Stimulated activated CD8-positive, alpha-beta memory T cell treated with anti-CD3 and anti-CD28 coated beads, Interleukin-7, amount 100 ng/mL, for 24 hours (primary cell): ENCODE data around the gene MINDY3.
A peak's percentile ranks its signal among the peaks of the same experiment; 100 is the strongest.
"Not testable (repeated sequence)": the region's sequence is repeated elsewhere in the genome, so short reads cannot be mapped to it uniquely, and the experiment has no call there.

ENCODE experiments used
- DNase-seq: peaks from one replicate; pipeline ENCODE4 v3.0.0-alpha.2; 2020; ENCODE audit warnings: low read depth

Gene MINDY3

GRCh38 chr10:15859906-15860691 is at the start of gene MINDY3:
Gene MINDY3 (minus strand): TSS chr10:15860507. CDS start chr10:15860299, 208 bp downstream.
- peak; percentile 71 for DNase-seq

- no peak for DNase-seq
Observed at GRCh38 chr10:15901889-15902288, 41.6 kb upstream of the MINDY3 start.

GRCh38 chr10:15898046-15898445 is 37.7 kb upstream of the MINDY3 start:
- DNase-seq, result no peak

GRCh38 chr10:15897287-15897686 is 37.0 kb upstream of the MINDY3 start:
- no peak for DNase-seq

- no peak for DNase-seq
Observed at GRCh38 chr10:15896654-15897053, 36.3 kb upstream of the MINDY3 start.

DNA sequence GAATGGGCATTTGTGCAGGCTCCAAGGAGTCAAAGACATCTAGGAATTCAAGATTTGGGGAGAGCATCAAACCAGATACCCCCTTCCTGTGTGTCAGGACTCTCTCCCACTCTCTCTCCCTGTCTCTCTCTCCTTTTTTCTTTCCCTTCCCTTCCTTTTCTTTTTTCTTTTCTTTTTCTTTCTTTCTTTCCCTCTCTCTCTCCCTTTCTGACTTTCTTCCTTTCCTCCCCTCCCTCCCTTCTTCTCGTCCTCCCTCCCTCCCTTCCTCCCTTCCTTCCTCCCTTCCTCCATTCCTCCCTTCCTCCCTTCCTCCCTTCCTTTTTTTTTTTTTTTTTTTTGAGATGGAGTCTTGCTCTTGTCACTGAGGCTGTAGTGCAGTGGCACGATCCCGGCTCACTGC is 24.1 kb upstream of the MINDY3 start:
- DNase-seq, result no peak

- no peak for DNase-seq
Observed at GRCh38 chr10:15881542-15881941, 21.2 kb upstream of the MINDY3 start.

- no peak for DNase-seq
Observed at GRCh38 chr10:15879663-15880062, 19.4 kb upstream of the MINDY3 start.

DNA sequence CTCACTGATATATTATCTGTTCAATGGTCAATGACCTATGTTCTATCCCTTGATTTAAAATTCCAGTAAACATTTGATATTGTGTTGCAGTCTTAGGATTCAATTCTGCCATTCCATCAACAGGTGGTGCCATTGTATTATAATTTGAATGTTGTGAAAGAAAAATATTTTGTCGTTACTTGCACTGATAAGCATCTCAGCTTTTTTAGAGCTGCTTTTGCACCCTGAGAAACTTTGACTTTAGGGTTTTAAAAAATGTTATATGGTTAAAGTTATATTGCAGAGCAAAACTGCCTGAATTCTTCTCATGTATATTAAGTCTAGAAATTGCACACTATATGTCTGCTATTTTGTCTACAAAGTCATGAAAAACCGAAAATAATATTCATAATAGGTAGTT is 18.8 kb upstream of the MINDY3 start:
- no peak for DNase-seq

DNA sequence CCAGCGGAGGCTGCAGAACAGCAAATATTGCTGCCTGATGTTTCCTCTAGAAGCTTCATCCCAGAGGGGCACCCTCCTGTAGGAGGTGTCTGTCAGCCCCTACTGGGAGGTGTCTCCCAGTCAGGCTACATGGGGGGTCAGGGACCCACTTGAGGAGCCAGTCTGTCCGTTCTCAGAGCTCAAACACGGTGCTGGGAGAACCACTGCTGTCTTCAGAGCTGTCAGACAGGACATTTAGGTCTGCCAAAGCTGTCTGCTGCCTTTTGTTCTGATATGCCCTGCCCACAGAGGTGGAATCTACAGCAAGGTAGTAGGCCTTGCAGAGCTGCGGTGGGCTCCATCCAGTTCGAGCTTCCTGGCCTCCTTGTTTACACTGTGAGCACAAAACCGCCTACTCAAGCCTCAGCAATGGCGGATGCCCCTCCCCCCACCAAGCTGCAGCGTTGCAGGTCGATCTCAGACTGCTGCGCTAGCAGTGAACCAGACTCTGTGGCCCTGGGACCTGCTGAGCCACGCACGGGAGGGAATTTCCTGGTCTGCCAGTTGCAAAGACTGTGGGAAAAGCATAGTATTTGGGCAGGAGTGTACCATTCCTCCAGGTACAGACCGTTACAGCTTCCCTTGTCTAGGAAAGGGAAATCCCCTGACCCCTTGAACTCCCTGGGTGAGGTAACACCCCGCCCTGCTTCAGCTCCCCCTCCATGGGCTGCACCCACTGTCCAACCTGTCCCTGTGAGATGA is 17.7 kb upstream of the MINDY3 start:
- no peak for DNase-seq

- not testable (repeated sequence) for DNase-seq
Observed at GRCh38 chr10:15876274-15876673, 16.0 kb upstream of the MINDY3 start.

- not testable (repeated sequence) for DNase-seq
Observed at GRCh38 chr10:15872645-15873044, 12.3 kb upstream of the MINDY3 start.

- DNase-seq, result no peak
Observed at GRCh38 chr10:15871823-15872222, 11.5 kb upstream of the MINDY3 start.

DNA sequence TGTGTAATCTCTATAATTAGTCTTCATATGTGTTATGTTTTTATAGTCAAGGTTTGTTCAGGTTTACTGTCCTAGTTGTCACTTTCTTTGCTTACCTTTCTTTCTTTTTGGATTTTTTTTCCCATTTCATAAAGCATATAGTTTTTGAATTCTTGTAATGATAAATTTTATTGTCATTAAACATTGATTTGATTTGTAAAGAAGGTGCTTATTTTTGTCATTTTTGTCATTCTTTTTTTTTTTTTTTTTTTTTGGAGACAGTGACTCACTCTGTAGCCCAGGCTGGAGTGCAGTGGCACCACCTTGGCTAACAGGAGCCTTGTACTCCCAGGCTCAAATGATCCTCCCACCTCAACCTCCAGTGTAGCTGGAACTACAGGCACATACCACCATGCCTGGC is 9.6 kb upstream of the MINDY3 start:
- no peak for DNase-seq

DNA sequence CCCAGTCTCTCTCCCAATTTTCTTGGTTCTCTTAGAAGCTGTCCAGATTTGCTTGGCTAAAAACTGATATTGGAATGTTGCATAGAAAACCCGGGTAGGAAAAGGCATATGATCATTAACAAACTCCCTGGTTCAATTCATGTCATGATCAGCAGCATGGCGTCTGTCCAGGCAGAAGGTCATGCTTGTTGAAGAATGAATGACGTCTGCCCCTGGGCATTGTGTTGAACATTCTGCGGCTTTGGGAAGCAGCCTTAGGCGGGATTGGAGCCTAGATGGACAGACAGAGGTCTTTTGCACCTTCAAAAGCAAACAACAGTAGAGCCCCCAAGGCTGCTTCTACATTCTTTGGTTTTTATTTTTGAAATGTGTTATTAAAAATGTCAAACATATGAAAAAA is 7.7 kb upstream of the MINDY3 start:
- DNase-seq, result no peak

GRCh38 chr10:15865304-15865703 is 5.0 kb upstream of the MINDY3 start:
- no peak for DNase-seq

GRCh38 chr10:15864419-15864818 is 4.1 kb upstream of the MINDY3 start:
- no peak for DNase-seq

GRCh38 chr10:15863733-15864132 is 3.4 kb upstream of the MINDY3 start:
- no peak for DNase-seq

DNA sequence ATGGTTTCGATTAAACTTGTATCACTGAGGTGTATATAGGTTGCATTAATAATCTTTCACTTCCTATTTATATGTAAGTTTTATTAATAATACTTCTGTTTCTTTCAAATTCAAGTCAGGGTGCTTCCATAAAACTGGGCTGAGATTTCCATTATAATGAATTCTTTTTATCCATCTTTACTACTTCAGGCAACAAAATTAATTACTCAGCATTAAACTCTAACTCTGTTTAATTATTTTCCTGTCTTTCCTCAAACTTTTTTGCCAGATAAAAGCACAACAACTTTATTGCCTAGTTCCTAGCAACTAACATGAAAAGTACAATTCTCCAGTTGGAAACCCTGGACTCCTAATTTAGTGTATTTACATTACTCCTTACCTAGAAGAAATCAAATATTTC is 3.0 kb upstream of the MINDY3 start:
- DNase-seq, result no peak

DNA sequence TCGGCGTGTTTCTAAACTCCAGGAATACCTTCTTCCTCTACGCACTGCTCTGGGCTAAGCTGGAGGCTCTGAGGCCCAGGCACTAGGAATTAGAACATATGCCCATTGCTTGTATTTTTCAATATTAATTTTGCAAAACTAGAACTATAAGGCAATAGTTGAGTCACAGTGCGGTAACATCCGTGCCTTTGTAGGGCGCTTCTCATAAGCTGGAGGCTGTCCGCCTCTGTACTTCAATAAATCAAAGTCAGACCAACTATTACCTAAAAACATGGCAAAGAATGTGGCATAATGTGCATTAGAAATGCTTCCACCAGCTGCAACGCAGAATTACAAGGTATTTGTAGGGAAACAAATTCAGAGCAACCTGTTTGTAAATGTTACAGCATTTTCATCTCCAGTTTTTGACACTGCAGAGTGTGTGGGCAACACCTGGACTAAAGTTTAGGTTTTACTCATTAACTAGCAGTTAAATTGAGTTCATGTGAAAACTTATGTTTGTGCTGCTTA is 440 bp upstream of the MINDY3 start:
- no peak for DNase-seq

- DNase-seq, result no peak
Observed at GRCh38 chr10:15859509-15859905, 800 bp downstream of the MINDY3 start.

- no peak for DNase-seq
Observed at GRCh38 chr10:15858861-15859281, 1.4 kb downstream of the MINDY3 start.

GRCh38 chr10:15857107-15857575 is 3.2 kb downstream of the MINDY3 start:
- no peak for DNase-seq
